ENCODE measurements around the gene PER2.

Gene PER2

DNA sequence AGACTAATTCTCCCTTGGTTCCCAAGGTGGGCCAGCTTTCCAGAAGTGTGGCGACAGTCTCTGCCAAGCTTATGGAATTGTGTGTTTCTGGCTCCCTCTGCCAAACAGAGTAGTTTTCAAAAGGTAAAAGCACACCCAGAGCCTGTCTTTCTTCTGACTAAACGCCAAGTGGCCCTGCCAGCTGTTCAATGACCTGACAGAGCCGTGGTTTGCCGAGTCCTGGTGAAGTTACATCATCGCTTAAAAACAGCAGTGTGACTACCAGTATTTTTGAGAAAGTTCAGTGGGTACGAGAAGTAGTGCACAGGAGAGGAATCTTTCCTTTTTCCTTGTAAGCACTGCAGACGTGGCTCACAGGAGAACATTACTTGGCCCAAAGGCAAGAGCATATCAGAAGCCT lies 1.9 kb downstream of the PER2 start:
- Histone ChIP-seq H3K4me3 (IDR thresholded peaks at IDR 0.05; ENCODE audit: insufficient read depth, low read depth, low read length) (no peak overlapping the region), H3K4me1 (ENCODE audit: low read depth, poor library complexity, severe bottlenecking) (peaks cover 24% of the 10 kb centered on the region), H4K20me1 (ENCODE audit: insufficient read depth) (no peaks in the 10 kb centered on the region), H3K27me3 (ENCODE audit: insufficient read depth, low read depth) (no peaks in the 10 kb centered on the region), H2AFZ (ENCODE audit: low read depth) (no peak overlapping the region), H3K9ac (no peak overlapping the region), H3K27ac (no peak overlapping the region), H3K4me2 (peak overlapping the region; percentile 94; the same call in 1 of the 2 replicates), H3K36me3 (ENCODE audit: insufficient read depth) (no peaks in the 10 kb centered on the region), H3K79me2 (ENCODE audit: insufficient read depth, low read depth) (peaks cover 29% of the 10 kb centered on the region)
- TF ChIP-seq, protein P1, sequence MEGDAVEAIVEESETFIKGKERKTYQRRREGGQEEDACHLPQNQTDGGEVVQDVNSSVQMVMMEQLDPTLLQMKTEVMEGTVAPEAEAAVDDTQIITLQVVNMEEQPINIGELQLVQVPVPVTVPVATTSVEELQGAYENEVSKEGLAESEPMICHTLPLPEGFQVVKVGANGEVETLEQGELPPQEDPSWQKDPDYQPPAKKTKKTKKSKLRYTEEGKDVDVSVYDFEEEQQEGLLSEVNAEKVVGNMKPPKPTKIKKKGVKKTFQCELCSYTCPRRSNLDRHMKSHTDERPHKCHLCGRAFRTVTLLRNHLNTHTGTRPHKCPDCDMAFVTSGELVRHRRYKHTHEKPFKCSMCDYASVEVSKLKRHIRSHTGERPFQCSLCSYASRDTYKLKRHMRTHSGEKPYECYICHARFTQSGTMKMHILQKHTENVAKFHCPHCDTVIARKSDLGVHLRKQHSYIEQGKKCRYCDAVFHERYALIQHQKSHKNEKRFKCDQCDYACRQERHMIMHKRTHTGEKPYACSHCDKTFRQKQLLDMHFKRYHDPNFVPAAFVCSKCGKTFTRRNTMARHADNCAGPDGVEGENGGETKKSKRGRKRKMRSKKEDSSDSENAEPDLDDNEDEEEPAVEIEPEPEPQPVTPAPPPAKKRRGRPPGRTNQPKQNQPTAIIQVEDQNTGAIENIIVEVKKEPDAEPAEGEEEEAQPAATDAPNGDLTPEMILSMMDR (conservative IDR thresholded peaks at IDR 0.05; ENCODE audit: low read depth, low read length): no peak

DNA sequence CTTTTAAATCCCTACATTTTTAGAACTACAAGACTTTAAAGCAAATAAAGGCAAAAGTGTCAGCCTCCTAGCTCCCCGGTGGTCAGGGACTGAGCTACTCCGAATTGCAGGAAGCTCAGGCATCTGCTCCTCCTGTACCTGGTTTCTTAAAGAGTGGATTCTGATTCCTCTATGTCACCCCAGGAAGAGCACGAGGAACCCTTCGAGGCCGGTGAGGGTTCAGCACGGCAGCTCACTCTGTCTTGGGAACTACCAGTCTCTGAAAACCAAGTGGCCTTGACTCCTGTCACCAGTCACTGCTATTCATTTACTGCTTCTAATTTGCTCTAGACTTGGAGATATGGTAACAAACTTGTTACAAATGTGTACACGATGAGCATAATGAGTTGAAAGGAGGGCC lies 2.3 kb downstream of the PER2 start:
- peaks cover 24% of the 10 kb centered on the region for H3K4me1 ChIP-seq (ENCODE audit: low read depth, poor library complexity, severe bottlenecking)
- TF ChIP-seq, protein P1 (conservative IDR thresholded peaks at IDR 0.05; ENCODE audit: low read depth, low read length): no peak
- no peaks in the 10 kb centered on the region for H3K36me3 ChIP-seq (ENCODE audit: insufficient read depth)
- no peak overlapping the region for H3K4me2 ChIP-seq
- peaks cover 32% of the 10 kb centered on the region for H3K79me2 ChIP-seq (ENCODE audit: insufficient read depth, low read depth)
- H2AFZ ChIP-seq (ENCODE audit: low read depth): no peak overlapping the region
- H4K20me1 ChIP-seq (ENCODE audit: insufficient read depth): no peaks in the 10 kb centered on the region
- H3K9ac ChIP-seq: no peak overlapping the region
- H3K27ac ChIP-seq: no peak overlapping the region
- H3K4me3 ChIP-seq (IDR thresholded peaks at IDR 0.05; ENCODE audit: insufficient read depth, low read depth, low read length): no peak overlapping the region
- no peaks in the 10 kb centered on the region for H3K27me3 ChIP-seq (ENCODE audit: insufficient read depth, low read depth)

DNA sequence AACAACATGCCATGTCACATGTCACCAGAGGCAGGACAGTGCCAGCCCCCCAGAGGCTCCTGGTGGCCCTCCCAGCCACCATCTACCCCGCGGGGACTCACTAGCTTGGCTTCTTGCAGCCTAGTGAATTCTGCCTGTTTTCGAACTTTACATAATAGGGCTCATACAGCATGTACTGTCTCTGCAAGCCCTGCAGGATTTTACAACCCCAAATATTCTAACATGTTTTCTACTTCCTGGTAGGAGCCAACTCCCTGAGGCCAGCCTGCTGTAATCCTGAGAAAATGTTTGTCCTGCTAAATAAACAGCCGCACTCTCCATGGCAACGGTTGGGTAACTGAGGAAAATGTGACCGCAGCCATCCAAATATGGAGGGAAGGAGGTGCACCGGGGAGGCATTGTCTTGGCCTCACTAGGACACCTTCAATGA lies 2.7 kb downstream of the PER2 start:
- H3K27ac ChIP-seq: no peak overlapping the region
- H4K20me1 ChIP-seq (ENCODE audit: insufficient read depth): no peaks in the 10 kb centered on the region
- H3K79me2 ChIP-seq (ENCODE audit: insufficient read depth, low read depth): peaks cover 33% of the 10 kb centered on the region
- H3K9ac ChIP-seq: no peak overlapping the region
- H3K4me3 ChIP-seq (IDR thresholded peaks at IDR 0.05; ENCODE audit: insufficient read depth, low read depth, low read length): no peak overlapping the region
- H2AFZ ChIP-seq (ENCODE audit: low read depth): no peak overlapping the region
- TF ChIP-seq, protein P1 (conservative IDR thresholded peaks at IDR 0.05; ENCODE audit: low read depth, low read length): no peak
- H3K36me3 ChIP-seq (ENCODE audit: insufficient read depth): no peaks in the 10 kb centered on the region
- no peak overlapping the region for H3K4me2 ChIP-seq
- H3K27me3 ChIP-seq (ENCODE audit: insufficient read depth, low read depth): no peaks in the 10 kb centered on the region
- H3K4me1 ChIP-seq (ENCODE audit: low read depth, poor library complexity, severe bottlenecking): peaks cover 24% of the 10 kb centered on the region

DNA sequence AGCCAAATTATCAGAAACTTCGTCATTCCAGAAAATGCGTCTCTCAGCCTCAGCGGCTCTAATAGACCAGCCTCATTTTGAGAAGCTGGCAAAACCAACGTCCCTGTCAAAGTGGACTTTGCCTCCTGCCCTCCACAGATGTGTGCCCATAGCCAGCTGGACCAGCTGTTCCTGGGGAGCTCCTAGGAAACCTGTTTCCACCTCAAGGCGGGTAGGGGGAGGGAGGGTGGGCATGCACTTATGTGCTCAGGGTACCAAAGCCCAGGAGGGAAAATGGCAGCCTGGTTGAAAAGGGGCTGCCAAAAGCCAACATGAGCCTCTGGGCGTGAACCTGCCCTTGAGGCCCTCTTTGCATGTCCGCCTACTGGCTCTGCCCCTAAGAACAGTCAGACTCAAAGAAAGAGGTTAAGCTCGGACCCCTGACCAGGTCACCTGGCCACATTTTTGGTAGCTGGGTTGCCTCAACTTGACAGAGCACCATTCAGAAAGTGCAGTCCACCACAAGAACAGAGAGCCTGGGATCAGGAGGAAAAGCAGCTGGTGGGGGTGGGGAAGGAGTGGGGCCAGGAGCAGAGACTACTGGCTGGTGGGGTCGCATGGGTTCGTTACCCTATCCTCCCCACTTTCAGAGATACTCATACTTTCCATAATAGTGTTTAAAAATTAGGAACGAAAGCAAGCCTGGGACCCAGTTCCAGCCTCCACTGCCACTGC lies 3.5 kb downstream of the PER2 start:
- no peaks in the 10 kb centered on the region for H3K36me3 ChIP-seq (ENCODE audit: insufficient read depth)
- no peak overlapping the region for H3K9ac ChIP-seq
- no peak overlapping the region for H2AFZ ChIP-seq (ENCODE audit: low read depth)
- no peak overlapping the region for H3K4me2 ChIP-seq
- H3K4me1 ChIP-seq (ENCODE audit: low read depth, poor library complexity, severe bottlenecking): peaks cover 24% of the 10 kb centered on the region
- H3K4me3 ChIP-seq (IDR thresholded peaks at IDR 0.05; ENCODE audit: insufficient read depth, low read depth, low read length): no peak overlapping the region
- H3K27me3 ChIP-seq (ENCODE audit: insufficient read depth, low read depth): no peaks in the 10 kb centered on the region
- H3K27ac ChIP-seq: no peak overlapping the region
- TF ChIP-seq, protein P1 (conservative IDR thresholded peaks at IDR 0.05; ENCODE audit: low read depth, low read length): no peak
- H3K79me2 ChIP-seq (ENCODE audit: insufficient read depth, low read depth): peaks cover 40% of the 10 kb centered on the region
- no peaks in the 10 kb centered on the region for H4K20me1 ChIP-seq (ENCODE audit: insufficient read depth)

Measured in KMS-11 (cell line).